Astrocyte of the hippocampus (primary cell): Measurements from ENCODE around the gene GPC2.

Experiments used
- DNase-seq: peaks from one replicate; pipeline ENCODE4 v3.0.0; 2011; ENCODE audit warnings: low read depth, low spot score

Gene GPC2

GRCh38 chr7:100124301-100125230 lies 52.6 kb downstream of the GPC2 start:
- no peak for DNase-seq

- no peak for DNase-seq
Observed at GRCh38 chr7:100122568-100122967, 54.6 kb downstream of the GPC2 start.

GRCh38 chr7:100122067-100122466 lies 55.1 kb downstream of the GPC2 start:
- DNase-seq: no peak

- no peak for DNase-seq
Observed at GRCh38 chr7:100120733-100121036, 56.5 kb downstream of the GPC2 start.

- peak; percentile 76 for DNase-seq
Observed at GRCh38 chr7:100119970-100120732, 57.0 kb downstream of the GPC2 start.
